NCI-H1436 (cell line): ENCODE measurements around the gene MED13L.

Experiments used
- DNase-seq: peaks from one replicate; lab custom pipeline; 2025; lab: John Stamatoyannopoulos, UW

MED13L gene

GRCh38 chr12:116278279-116278626 is 760 bp upstream of the MED13L start:
- no peak for DNase-seq

- peak; percentile 47 for DNase-seq
Observed at GRCh38 chr12:116276652-116277466, 634 bp downstream of the MED13L start.

GRCh38 chr12:116274551-116275375 is 2.7 kb downstream of the MED13L start:
- no peak for DNase-seq

GRCh38 chr12:116273813-116274550 is 3.5 kb downstream of the MED13L start:
- no peak for DNase-seq

- no peak for DNase-seq
Observed at GRCh38 chr12:116267948-116268347, 9.5 kb downstream of the MED13L start.

- DNase-seq, result no peak
Observed at GRCh38 chr12:116266631-116267349, 10.7 kb downstream of the MED13L start.

GRCh38 chr12:116266168-116266601 is 11.3 kb downstream of the MED13L start:
- no peak for DNase-seq

- DNase-seq, result no peak
Observed at GRCh38 chr12:116265351-116266147, 11.9 kb downstream of the MED13L start.

- no peak for DNase-seq
Observed at GRCh38 chr12:116264525-116265070, 12.9 kb downstream of the MED13L start.

GRCh38 chr12:116263844-116264243 is 13.6 kb downstream of the MED13L start:
- no peak for DNase-seq

GRCh38 chr12:116263431-116263830 is 14.1 kb downstream of the MED13L start:
- DNase-seq, result no peak

- DNase-seq, result no peak
Observed at GRCh38 chr12:116262741-116263140, 14.8 kb downstream of the MED13L start.

GRCh38 chr12:116261525-116262100 is 15.9 kb downstream of the MED13L start:
- no peak for DNase-seq

GRCh38 chr12:116259800-116260577 is 17.5 kb downstream of the MED13L start:
- DNase-seq, result no peak

- no peak for DNase-seq
Observed at GRCh38 chr12:116257826-116258225, 19.7 kb downstream of the MED13L start.

GRCh38 chr12:116257215-116257614 is 20.3 kb downstream of the MED13L start:
- DNase-seq, result no peak

- DNase-seq, result no peak
Observed at GRCh38 chr12:116249938-116250337, 27.6 kb downstream of the MED13L start.

- DNase-seq, result no peak
Observed at GRCh38 chr12:116248930-116249329, 28.6 kb downstream of the MED13L start.

- DNase-seq, result no peak
Observed at GRCh38 chr12:116248433-116248832, 29.1 kb downstream of the MED13L start.
